ENCODE data around the gene ASB11.

DNA sequence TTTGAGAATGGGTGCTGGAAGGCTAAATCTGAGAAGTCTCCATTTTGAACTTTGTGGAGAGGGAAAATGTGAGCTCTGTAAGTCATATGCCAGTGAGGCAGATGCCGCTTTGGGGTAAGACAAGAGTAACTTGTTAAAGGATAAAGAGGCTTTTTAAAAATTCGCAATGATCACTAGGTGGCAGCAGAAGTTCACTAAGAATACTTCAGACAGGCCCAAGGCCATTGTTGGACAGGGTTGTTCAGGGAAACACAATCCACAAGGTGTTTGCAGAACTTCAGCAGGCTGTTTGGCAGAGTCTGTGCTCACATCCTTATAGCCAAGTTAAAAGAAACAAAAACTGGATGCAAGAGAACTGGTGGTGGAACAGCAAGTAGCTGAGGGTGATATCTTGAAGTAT is 33.6 kb upstream of the ASB11 start:
- TF ChIP-seq, protein P1, sequence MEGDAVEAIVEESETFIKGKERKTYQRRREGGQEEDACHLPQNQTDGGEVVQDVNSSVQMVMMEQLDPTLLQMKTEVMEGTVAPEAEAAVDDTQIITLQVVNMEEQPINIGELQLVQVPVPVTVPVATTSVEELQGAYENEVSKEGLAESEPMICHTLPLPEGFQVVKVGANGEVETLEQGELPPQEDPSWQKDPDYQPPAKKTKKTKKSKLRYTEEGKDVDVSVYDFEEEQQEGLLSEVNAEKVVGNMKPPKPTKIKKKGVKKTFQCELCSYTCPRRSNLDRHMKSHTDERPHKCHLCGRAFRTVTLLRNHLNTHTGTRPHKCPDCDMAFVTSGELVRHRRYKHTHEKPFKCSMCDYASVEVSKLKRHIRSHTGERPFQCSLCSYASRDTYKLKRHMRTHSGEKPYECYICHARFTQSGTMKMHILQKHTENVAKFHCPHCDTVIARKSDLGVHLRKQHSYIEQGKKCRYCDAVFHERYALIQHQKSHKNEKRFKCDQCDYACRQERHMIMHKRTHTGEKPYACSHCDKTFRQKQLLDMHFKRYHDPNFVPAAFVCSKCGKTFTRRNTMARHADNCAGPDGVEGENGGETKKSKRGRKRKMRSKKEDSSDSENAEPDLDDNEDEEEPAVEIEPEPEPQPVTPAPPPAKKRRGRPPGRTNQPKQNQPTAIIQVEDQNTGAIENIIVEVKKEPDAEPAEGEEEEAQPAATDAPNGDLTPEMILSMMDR (IDR thresholded peaks at IDR 0.05; ENCODE audit: low read depth, low read length, poor library complexity, severe bottlenecking) = peak; percentile 51
- TF ChIP-seq EZH2phosphoT487 (IDR thresholded peaks at IDR 0.05; ENCODE audit: borderline replicate concordance, low read length) = no peak
